ENCODE measurements around the gene LYAR. TPM values are rescaled to one million over a fixed set of nuclear protein-coding genes. Genes with fewer than 3 reads are reported as not detected.

LYAR gene
- total and polyA plus RNA-seq, 2 of the 13 experiments (the other 11 are each of a cell fraction or from before 2014, with no cell fraction given) = 7.8 to 94.2 TPM

DNA sequence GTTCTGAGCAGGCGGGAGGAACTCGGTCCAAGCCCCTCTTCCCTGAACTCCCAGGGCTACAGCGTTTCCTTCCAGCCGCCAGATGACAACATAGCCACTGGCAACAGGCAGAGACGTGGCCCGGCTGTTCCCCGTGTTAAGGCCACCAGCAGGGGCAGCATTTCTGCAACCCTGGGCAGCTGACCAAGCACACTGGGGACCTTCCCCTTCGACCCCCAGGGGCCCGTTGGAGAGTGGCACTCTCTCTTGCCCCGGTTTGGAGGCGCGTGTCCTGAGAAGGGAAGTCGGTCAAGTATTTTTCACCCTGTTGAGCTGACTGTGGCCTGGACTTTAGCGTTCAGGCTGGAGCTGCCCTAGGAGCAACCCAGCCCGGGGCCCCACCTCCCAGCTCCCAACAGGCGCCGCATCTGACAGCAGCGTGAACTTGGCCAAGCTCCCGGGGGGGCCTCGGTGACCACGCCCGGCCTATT lies 37.7 kb upstream of the LYAR start (continued):
- TF ChIP-seq, protein P1, sequence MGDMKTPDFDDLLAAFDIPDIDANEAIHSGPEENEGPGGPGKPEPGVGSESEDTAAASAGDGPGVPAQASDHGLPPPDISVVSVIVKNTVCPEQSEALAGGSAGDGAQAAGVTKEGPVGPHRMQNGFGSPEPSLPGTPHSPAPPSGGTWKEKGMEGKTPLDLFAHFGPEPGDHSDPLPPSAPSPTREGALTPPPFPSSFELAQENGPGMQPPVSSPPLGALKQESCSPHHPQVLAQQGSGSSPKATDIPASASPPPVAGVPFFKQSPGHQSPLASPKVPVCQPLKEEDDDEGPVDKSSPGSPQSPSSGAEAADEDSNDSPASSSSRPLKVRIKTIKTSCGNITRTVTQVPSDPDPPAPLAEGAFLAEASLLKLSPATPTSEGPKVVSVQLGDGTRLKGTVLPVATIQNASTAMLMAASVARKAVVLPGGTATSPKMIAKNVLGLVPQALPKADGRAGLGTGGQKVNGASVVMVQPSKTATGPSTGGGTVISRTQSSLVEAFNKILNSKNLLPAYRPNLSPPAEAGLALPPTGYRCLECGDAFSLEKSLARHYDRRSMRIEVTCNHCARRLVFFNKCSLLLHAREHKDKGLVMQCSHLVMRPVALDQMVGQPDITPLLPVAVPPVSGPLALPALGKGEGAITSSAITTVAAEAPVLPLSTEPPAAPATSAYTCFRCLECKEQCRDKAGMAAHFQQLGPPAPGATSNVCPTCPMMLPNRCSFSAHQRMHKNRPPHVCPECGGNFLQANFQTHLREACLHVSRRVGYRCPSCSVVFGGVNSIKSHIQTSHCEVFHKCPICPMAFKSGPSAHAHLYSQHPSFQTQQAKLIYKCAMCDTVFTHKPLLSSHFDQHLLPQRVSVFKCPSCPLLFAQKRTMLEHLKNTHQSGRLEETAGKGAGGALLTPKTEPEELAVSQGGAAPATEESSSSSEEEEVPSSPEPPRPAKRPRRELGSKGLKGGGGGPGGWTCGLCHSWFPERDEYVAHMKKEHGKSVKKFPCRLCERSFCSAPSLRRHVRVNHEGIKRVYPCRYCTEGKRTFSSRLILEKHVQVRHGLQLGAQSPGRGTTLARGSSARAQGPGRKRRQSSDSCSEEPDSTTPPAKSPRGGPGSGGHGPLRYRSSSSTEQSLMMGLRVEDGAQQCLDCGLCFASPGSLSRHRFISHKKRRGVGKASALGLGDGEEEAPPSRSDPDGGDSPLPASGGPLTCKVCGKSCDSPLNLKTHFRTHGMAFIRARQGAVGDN (CRISPR knock-in tag; IDR thresholded peaks at IDR 0.05) = peak; percentile 87
- TF ChIP-seq SATB2 (CRISPR knock-in tag; IDR thresholded peaks at IDR 0.05) (no peak), ZNF20 (CRISPR knock-in tag; IDR thresholded peaks at IDR 0.05) (no peak), ZNF292 (CRISPR knock-in tag; IDR thresholded peaks at IDR 0.05; ENCODE audit: borderline replicate concordance, low read depth) (peak; percentile 84), CCDC6 (CRISPR knock-in tag; IDR thresholded peaks at IDR 0.05) (no peak), HOXA3 (CRISPR knock-in tag; IDR thresholded peaks at IDR 0.05) (peak; percentile 47; the same call in 1 of the 2 replicates), HOXD1 (CRISPR knock-in tag; IDR thresholded peaks at IDR 0.05) (no peak), ZNF30 (CRISPR knock-in tag; IDR thresholded peaks at IDR 0.05) (no peak), ZNF44 (CRISPR knock-in tag; IDR thresholded peaks at IDR 0.05) (no peak), TEAD2 (CRISPR knock-in tag; IDR thresholded peaks at IDR 0.05) (no peak), NR2F6 (IDR thresholded peaks at IDR 0.05) (0 out of 2 replicates have a peak, but pooled peaks have one; percentile 22), NR2F6 (CRISPR knock-in tag; IDR thresholded peaks at IDR 0.05) (peak; percentile 54), PHF21A (CRISPR knock-in tag; IDR thresholded peaks at IDR 0.05) (0 out of 2 replicates have a peak, but pooled peaks have one; percentile 43), THAP8 (CRISPR knock-in tag; IDR thresholded peaks at IDR 0.05; ENCODE audit: borderline replicate concordance) (no peak), KAT8 (CRISPR knock-in tag; IDR thresholded peaks at IDR 0.05) (0 out of 2 replicates have a peak, but pooled peaks have one; percentile 27), ZNF512 (CRISPR knock-in tag; IDR thresholded peaks at IDR 0.05) (0 out of 2 replicates have a peak, but pooled peaks have one; percentile 35), REXO4 (CRISPR knock-in tag; IDR thresholded peaks at IDR 0.05; ENCODE audit: borderline replicate concordance) (no peak), ZNF501 (CRISPR knock-in tag; IDR thresholded peaks at IDR 0.05) (peak; percentile 33; the same call in 1 of the 2 replicates), REL (CRISPR knock-in tag; conservative IDR thresholded peaks at IDR 0.05) (no peak), ZNF607 (CRISPR knock-in tag; IDR thresholded peaks at IDR 0.05; ENCODE audit: borderline replicate concordance) (no peak), XRCC5 (optimal IDR thresholded peaks at IDR 0.05; ENCODE audit: low read length) (peak; percentile 92), NR2C2 (CRISPR knock-in tag; IDR thresholded peaks at IDR 0.05; ENCODE audit: borderline replicate concordance) (peak; percentile 45; the same call in 1 of the 2 replicates), MXD4 (CRISPR knock-in tag; IDR thresholded peaks at IDR 0.05) (0 out of 2 replicates have a peak, but pooled peaks have one; percentile 19), SP1 (IDR thresholded peaks at IDR 0.05) (no peak), SP1 (CRISPR knock-in tag; IDR thresholded peaks at IDR 0.05) (no peak)
- TF ChIP-seq, protein P2, sequence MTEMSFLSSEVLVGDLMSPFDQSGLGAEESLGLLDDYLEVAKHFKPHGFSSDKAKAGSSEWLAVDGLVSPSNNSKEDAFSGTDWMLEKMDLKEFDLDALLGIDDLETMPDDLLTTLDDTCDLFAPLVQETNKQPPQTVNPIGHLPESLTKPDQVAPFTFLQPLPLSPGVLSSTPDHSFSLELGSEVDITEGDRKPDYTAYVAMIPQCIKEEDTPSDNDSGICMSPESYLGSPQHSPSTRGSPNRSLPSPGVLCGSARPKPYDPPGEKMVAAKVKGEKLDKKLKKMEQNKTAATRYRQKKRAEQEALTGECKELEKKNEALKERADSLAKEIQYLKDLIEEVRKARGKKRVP (CRISPR knock-in tag; IDR thresholded peaks at IDR 0.05) = no peak

All from HepG2 (cell line).